ENCODE results near the gene CDK10.

DNA sequence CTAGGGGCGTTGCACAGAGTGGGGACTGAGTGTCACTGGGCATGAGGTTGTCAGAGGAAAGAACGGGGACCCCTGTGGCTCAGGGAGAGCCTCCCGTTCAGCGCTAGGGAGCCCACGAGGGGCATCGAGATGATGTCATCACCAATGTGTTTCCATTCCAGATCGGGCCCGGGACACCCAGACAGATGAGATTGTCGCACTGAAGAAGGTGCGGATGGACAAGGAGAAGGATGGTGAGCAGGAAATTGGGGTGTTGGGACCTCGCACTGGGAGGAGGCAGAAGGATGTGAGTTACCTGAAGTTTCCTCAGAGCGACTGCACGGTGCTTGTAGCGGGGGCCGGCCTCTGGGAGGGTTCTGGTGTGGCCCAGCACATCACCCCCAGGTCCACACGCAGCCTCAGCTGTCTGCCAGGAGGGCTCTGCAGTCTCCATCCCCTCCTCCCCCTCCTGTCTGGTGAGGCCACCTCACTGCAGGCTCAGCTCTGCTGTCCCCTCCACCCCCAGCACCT lies 4.0 kb downstream of the CDK10 start:
- TF ChIP-seq CTCF (conservative IDR thresholded peaks at IDR 0.05 in 1 of 2, IDR thresholded peaks at IDR 0.05 in 1 of 2; ENCODE audit: extremely low read depth in 1 of 2, insufficient read depth in 1 of 2, low read depth in 1 of 2, low read length in 2 of 2) (no peak), EZH2 (IDR thresholded peaks at IDR 0.05; ENCODE audit: borderline replicate concordance, low read length) (no peak)

All from mammary epithelial cell (primary cell).